ENCODE results near the gene FSD1L. TPM values are rescaled to one million over a fixed set of nuclear protein-coding genes. Genes with fewer than 3 reads are reported as not detected.
A peak's percentile ranks its signal among the peaks of the same experiment; 100 is the strongest.

FSD1L gene
- total RNA-seq, 1 experiment from 2014 or later: 5.5 TPM

DNA sequence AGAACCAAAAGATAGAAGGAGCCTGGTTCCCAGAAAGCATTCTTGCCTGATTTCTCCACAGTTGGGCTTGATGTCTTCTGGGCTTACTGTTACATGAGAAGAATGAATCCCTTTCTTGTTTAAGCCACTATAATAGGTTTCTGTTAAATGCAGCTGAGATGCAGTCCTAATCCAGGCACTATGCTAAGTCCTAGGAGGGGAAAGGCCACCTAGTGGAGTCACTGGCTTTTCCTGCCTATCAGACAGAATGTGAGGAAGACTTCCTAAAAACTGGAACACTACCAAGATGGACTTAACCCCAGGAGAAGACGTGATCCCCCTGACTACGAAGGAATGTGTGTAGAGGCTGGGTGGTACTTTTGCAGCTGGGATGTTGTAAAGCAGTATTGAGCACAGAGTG, 34.3 kb upstream of the FSD1L start:
- Histone ChIP-seq H3K4me2 (ENCODE audit: insufficient read depth, insufficient read length, low read length) (no peak overlapping the region), H3K23me2 (ENCODE audit: insufficient read length, low read depth, low read length, poor library complexity, severe bottlenecking) (no peaks in the 10 kb centered on the region), H3T11ph (ENCODE audit: low read length) (no peak overlapping the region), H2AK5ac (ENCODE audit: insufficient read length, low read length) (no peak overlapping the region), H3K9ac (ENCODE audit: extremely low read depth, insufficient read length, low read length) (no peak overlapping the region), H2AFZ (ENCODE audit: low read length) (peak overlapping the region; percentile 63), H3K27me3 (ENCODE audit: insufficient read depth, low read length) (no peaks in the 10 kb centered on the region), H3K23ac (ENCODE audit: insufficient read length, low read depth, low read length) (no peak overlapping the region), H2BK120ac (ENCODE audit: low read depth, low read length, poor library complexity, severe bottlenecking) (no peak overlapping the region), H2BK12ac (ENCODE audit: insufficient read length, low read depth, low read length) (no peak overlapping the region), H3K18ac (ENCODE audit: insufficient read length, low read depth, low read length) (no peak overlapping the region), H2BK20ac (ENCODE audit: low read depth, low read length, poor library complexity, severe bottlenecking) (no peak overlapping the region), H3K14ac (ENCODE audit: insufficient read depth, low read length) (no peak overlapping the region), H3K56ac (ENCODE audit: insufficient read length, low read depth, low read length) (no peak overlapping the region), H2BK5ac (ENCODE audit: insufficient read length, low read length) (no peak overlapping the region), H4K8ac (replicated peaks; ENCODE audit: insufficient read length, low read depth, low read length) (no peak overlapping the region), H4K5ac (ENCODE audit: insufficient read length, low read depth, low read length) (no peak overlapping the region), H3K4me1 (ENCODE audit: insufficient read depth, low read length) (peaks cover 5% of the 10 kb centered on the region), H3K4ac (ENCODE audit: low read depth, low read length) (no peak overlapping the region), H2BK15ac (ENCODE audit: low read depth, low read length) (no peak overlapping the region), H4K91ac (ENCODE audit: insufficient read length, low read depth, low read length) (no peak overlapping the region), H4K20me1 (ENCODE audit: control insufficient read depth, insufficient read depth, insufficient read length) (no peaks in the 10 kb centered on the region), H3K27ac (ENCODE audit: insufficient read length, low read depth, low read length) (no peak overlapping the region), H3K79me1 (ENCODE audit: insufficient read depth, low read depth, low read length, poor library complexity, severe bottlenecking) (no peaks in the 10 kb centered on the region), H3K79me2 (ENCODE audit: insufficient read depth, low read length) (no peaks in the 10 kb centered on the region), H3K9me3 (ENCODE audit: control insufficient read depth, low read depth, low read length) (no peaks in the 10 kb centered on the region)
- TF ChIP-seq, protein P1, sequence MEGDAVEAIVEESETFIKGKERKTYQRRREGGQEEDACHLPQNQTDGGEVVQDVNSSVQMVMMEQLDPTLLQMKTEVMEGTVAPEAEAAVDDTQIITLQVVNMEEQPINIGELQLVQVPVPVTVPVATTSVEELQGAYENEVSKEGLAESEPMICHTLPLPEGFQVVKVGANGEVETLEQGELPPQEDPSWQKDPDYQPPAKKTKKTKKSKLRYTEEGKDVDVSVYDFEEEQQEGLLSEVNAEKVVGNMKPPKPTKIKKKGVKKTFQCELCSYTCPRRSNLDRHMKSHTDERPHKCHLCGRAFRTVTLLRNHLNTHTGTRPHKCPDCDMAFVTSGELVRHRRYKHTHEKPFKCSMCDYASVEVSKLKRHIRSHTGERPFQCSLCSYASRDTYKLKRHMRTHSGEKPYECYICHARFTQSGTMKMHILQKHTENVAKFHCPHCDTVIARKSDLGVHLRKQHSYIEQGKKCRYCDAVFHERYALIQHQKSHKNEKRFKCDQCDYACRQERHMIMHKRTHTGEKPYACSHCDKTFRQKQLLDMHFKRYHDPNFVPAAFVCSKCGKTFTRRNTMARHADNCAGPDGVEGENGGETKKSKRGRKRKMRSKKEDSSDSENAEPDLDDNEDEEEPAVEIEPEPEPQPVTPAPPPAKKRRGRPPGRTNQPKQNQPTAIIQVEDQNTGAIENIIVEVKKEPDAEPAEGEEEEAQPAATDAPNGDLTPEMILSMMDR (conservative IDR thresholded peaks at IDR 0.05): peak; percentile 58; the same call in 2 of the 3 replicates
- Mint-ChIP-seq H3K36me3 (ENCODE audit: insufficient read depth in 1 of 3, low read depth in 3 of 3) (peaks cover 0 to 14% (median 7%) of the 10 kb centered on the region in 3 experiments; a peak in 3 of 7 replicates), H3K9me3 (peaks cover 17 to 19% of the 10 kb centered on the region in 2 experiments; a peak in 4 of 5 replicates), H3K4me3 (no peak overlapping the region), H3K27me3 (ENCODE audit: low read depth) (no peaks in the 10 kb centered on the region; the same call in 1 of the 2 replicates), H3K27ac (peak overlapping the region in 1 of 3 experiments; percentile 55; a peak in 3 of 7 replicates), H3K4me1 (peaks cover 18% of the 10 kb centered on the region in 2 experiments)
- DNase-seq: peak; percentile 35
- WGBS (ENCODE audit: extremely low coverage, insufficient read length, low lambda C conversion rate): no CpG with 5 or more reads among the region's 2 CpGs

Data from H9 (cell line).